HepG2 (cell line): Measurements from ENCODE around the gene PLB1. TPM values are rescaled to one million over a fixed set of nuclear protein-coding genes. Genes with fewer than 3 reads are reported as not detected.

Experiments used
- ATAC-seq: fragments of 200-7000 bp; cut with Tn5 transposase; 3 replicates; pipeline ENCODE4 v1.9.1; 2020; ENCODE audit warnings: mild to moderate bottlenecking, moderate library complexity
- BruUV-seq: library from RNA; stranded (reverse); fragments of 400-500 nt; replicated peaks from 2 replicates; lab custom pipeline; 2021; lab: Mats Ljungman, UMichigan
- CTCF ChIA-PET: fragments of 300-600 bp; formaldehyde crosslinking; extraction: SDS; loops from one replicate; lab custom pipeline; 2021; ENCODE audit warnings: low total read pairs, inconsistent platforms, low intra/inter-chr PET ratio; lab: Yijun Ruan, JAX
- POLR2A ChIA-PET: fragments of 350-600 bp; sonication (Branson Sonifier 250); formaldehyde crosslinking; loops from one replicate; lab custom pipeline; 2020; ENCODE audit warnings: antibody characterized with exemption, inconsistent platforms; lab: Yijun Ruan, JAX
- DNase-seq: peaks from one replicate; pipeline ENCODE4 v3.0.0-alpha.2; 2015; ENCODE audit warnings: low spot score
- FAIRE-seq: peaks from 3 replicates; lab custom pipeline; 2011; peaks lifted over from hg19 to GRCh38; lab: Jason Lieb, UNC
- H2AFZ ChIP-seq: one replicate; pipeline ENCODE4 v1.6.1; 2011; ENCODE audit warnings: low read length, inconsistent platforms
- H3K27ac ChIP-seq: fragments of 300-600 bp; 3 replicates; pipeline ENCODE4 v1.8.0; 2011; ENCODE audit warnings: mixed run types, mild to moderate bottlenecking, mixed read lengths, low read length, inconsistent platforms; ENCODE audit not compliant: insufficient read depth; ENCODE audit errors: extremely low read length
- H3K27me3 ChIP-seq, 2 experiments: fragments of 200-600 bp in 1 of 2; 2 replicates in 1 of 2; 3 replicates in 1 of 2; pipeline versions ENCODE4 v1.6.0 to v1.8.0; 2011; ENCODE audit warnings: low read length in 2 of 2, mild to moderate bottlenecking in 2 of 2, moderate library complexity in 2 of 2, inconsistent platforms in 1 of 2; ENCODE audit not compliant: insufficient read depth in 2 of 2, control insufficient read depth in 1 of 2
- H3K36me3 ChIP-seq, 2 experiments: fragments of 200-600 bp in 1 of 2; replicated peaks in 1 of 2; 2 replicates in 1 of 2; 3 replicates in 1 of 2; pipeline versions ENCODE4 v1.5.1 to v1.8.0; 2011; ENCODE audit warnings: low read length in 2 of 2, inconsistent platforms in 1 of 2; ENCODE audit not compliant: insufficient read depth in 2 of 2, control insufficient read depth in 1 of 2
- H3K4me1 ChIP-seq: 2 replicates; pipeline ENCODE4 v1.5.1; 2012; ENCODE audit warnings: low read length, inconsistent platforms; ENCODE audit not compliant: insufficient read depth
- H3K4me2 ChIP-seq: 2 replicates; pipeline ENCODE4 v1.6.0; 2011; ENCODE audit warnings: low read depth, low read length, inconsistent platforms
- H3K4me3 ChIP-seq, 3 experiments: fragments of 200-600 bp in 1 of 3; sonication (generic), shearing (Covaris generic) in 1 of 3; replicated peaks in 1 of 3; 2 replicates each; pipeline ENCODE4 v1.5.1; 2011 to 2016; ENCODE audit warnings: low read length in 3 of 3, inconsistent platforms in 2 of 3, low read depth in 2 of 3, mild to moderate bottlenecking in 2 of 3, control low read depth in 1 of 3, mixed read lengths in 1 of 3; ENCODE audit not compliant: insufficient read depth in 1 of 3
- H3K79me2 ChIP-seq: one replicate; pipeline ENCODE4 v1.6.1; 2011; ENCODE audit warnings: low read length, inconsistent platforms; ENCODE audit not compliant: insufficient read depth
- H3K9ac ChIP-seq: 2 replicates; pipeline ENCODE4 v1.6.0; 2011; ENCODE audit warnings: mild to moderate bottlenecking, low read depth, low read length, inconsistent platforms; ENCODE audit not compliant: insufficient read depth
- H3K9me3 ChIP-seq: 2 replicates; pipeline ENCODE4 v1.5.1; 2012; ENCODE audit warnings: mild to moderate bottlenecking, low read length
- H4K20me1 ChIP-seq: 2 replicates; pipeline ENCODE4 v1.6.0; 2011; ENCODE audit warnings: inconsistent platforms, mild to moderate bottlenecking, low read length, moderate library complexity; ENCODE audit not compliant: insufficient read depth
- DPF2 ChIP-seq: sonication (generic); formaldehyde crosslinking; IDR thresholded peaks from 2 replicates; pipeline ENCODE4 v1.4.0; 2020; ENCODE audit warnings: mild to moderate bottlenecking, low read depth, missing genetic modification reagents, borderline replicate concordance
- E2F1 ChIP-seq: sonication (generic); formaldehyde crosslinking; IDR thresholded peaks from 2 replicates; pipeline ENCODE4 v1.5.0; 2020; ENCODE audit warnings: missing genetic modification reagents
- NFYC ChIP-seq: IDR thresholded peaks from 2 replicates; pipeline ENCODE4 v1.6.1; 2016; ENCODE audit warnings: missing genetic modification reagents, missing compliant biosample characterization
- WGBS: methylation state at CpG from one replicate; pipeline ENCODE4 v1.1.6; 2017; ENCODE audit warnings: low lambda C conversion rate; 5-methylcytosine and 5-hydroxymethylcytosine counted together
- in situ Hi-C: cut with HindIII; loops from 2 replicates; pipeline ENCODE4 v1.10.0; 2017; ENCODE audit warnings: low pct_unique_long_range_greater_than_20kb; ENCODE audit not compliant: extremely low pct_ligation_motif_present
- intact Hi-C: fragments of 100-400 bp; cut with micrococcal nuclease; formaldehyde crosslinking; loops from one replicate; pipeline ENCODE4 v1.10.0; 2022; ENCODE audit not compliant: unreplicated experiment
- polyA plus RNA-seq, 8 experiments: library from polyadenylated mRNA; depleted of rRNA in 3 of 8; stranded (reverse) in 7 of 8; unstranded in 1 of 8; fragments of >200 nt; fragmentation: Illumina TruSeq in 4 of 8; extraction: Trizol in 4 of 8; gene quantifications; 2 replicates each; pipeline versions ENCODE4 v1.2.1 to v1.2.3, GENCODE V29; 2011 to 2016; ENCODE audit warnings: low read depth in 4 of 8, missing spikeins in 1 of 8, mixed read lengths in 1 of 8; ENCODE audit not compliant: insufficient read depth in 1 of 8
- total RNA-seq, 5 experiments: library from RNA; depleted of rRNA; stranded (reverse); fragments of >200 nt; fragmentation: Illumina TruSeq; extraction: Trizol; gene quantifications; 2 replicates each; pipeline ENCODE4 v1.2.3, GENCODE V29; 2016; ENCODE audit warnings: low read depth in 1 of 5
- TF ChIP-seq, protein P1 (sequence below): sonication (generic); formaldehyde crosslinking; IDR thresholded peaks from 2 replicates; pipeline ENCODE4 v1.5.1; 2020; ENCODE audit warnings: mild to moderate bottlenecking, missing genetic modification reagents, borderline replicate concordance
- TF ChIP-seq, protein P2 (sequence below): sonication (generic); formaldehyde crosslinking; IDR thresholded peaks from 2 replicates; pipeline ENCODE4 v1.8.0; 2022; ENCODE audit warnings: mild to moderate bottlenecking, missing genetic modification reagents, moderate library complexity

Gene PLB1
- total and polyA plus RNA-seq, 2 of the 13 experiments (the other 11 are each of a cell fraction or from before 2014, with no cell fraction given): 0.20 to 1.8 TPM

DNA sequence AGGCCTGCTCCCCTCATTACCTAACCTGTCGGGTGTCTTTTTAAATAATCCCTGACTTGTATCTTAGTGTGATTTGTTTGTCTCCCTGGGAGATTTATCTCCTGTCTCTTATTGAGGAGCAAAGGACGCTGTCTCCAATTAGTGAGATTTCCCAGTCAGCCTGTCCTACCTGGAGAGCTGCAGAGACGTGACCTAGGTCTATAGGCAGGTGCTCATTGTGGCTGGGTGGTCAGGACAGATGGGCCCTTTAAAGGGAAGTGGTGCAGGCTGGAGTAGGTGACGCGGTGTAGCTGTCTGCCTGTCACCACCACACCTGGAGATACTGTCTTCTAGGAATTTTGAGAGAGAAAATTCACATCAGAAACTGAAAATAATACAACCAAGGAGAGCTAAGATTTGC lies 28.0 kb downstream of the PLB1 start (continued):
- TF ChIP-seq, protein P1, sequence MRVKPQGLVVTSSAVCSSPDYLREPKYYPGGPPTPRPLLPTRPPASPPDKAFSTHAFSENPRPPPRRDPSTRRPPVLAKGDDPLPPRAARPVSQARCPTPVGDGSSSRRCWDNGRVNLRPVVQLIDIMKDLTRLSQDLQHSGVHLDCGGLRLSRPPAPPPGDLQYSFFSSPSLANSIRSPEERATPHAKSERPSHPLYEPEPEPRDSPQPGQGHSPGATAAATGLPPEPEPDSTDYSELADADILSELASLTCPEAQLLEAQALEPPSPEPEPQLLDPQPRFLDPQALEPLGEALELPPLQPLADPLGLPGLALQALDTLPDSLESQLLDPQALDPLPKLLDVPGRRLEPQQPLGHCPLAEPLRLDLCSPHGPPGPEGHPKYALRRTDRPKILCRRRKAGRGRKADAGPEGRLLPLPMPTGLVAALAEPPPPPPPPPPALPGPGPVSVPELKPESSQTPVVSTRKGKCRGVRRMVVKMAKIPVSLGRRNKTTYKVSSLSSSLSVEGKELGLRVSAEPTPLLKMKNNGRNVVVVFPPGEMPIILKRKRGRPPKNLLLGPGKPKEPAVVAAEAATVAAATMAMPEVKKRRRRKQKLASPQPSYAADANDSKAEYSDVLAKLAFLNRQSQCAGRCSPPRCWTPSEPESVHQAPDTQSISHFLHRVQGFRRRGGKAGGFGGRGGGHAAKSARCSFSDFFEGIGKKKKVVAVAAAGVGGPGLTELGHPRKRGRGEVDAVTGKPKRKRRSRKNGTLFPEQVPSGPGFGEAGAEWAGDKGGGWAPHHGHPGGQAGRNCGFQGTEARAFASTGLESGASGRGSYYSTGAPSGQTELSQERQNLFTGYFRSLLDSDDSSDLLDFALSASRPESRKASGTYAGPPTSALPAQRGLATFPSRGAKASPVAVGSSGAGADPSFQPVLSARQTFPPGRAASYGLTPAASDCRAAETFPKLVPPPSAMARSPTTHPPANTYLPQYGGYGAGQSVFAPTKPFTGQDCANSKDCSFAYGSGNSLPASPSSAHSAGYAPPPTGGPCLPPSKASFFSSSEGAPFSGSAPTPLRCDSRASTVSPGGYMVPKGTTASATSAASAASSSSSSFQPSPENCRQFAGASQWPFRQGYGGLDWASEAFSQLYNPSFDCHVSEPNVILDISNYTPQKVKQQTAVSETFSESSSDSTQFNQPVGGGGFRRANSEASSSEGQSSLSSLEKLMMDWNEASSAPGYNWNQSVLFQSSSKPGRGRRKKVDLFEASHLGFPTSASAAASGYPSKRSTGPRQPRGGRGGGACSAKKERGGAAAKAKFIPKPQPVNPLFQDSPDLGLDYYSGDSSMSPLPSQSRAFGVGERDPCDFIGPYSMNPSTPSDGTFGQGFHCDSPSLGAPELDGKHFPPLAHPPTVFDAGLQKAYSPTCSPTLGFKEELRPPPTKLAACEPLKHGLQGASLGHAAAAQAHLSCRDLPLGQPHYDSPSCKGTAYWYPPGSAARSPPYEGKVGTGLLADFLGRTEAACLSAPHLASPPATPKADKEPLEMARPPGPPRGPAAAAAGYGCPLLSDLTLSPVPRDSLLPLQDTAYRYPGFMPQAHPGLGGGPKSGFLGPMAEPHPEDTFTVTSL (CRISPR knock-in tag): no peak

GRCh38 chr2:28525481-28525880 lies 29.6 kb downstream of the PLB1 start:
- intact Hi-C loops (no loop called here), in situ Hi-C loops (no loop called here)
- no peak for FAIRE-seq
- H2AFZ ChIP-seq: no peak overlapping the region
- ChIA-PET CTCF (no interaction called here), POLR2A (no interaction called here)
- no peak for ATAC-seq
- no peaks in the 10 kb centered on the region for H3K4me1 ChIP-seq
- H4K20me1 ChIP-seq: no peaks in the 10 kb centered on the region
- no peaks in the 10 kb centered on the region for H3K9me3 ChIP-seq
- DNase-seq: no peak
- TF ChIP-seq E2F1 (CRISPR knock-in tag) (no peak), NFYC (CRISPR knock-in tag) (no peak), DPF2 (CRISPR knock-in tag) (no peak)
- TF ChIP-seq, protein P2, sequence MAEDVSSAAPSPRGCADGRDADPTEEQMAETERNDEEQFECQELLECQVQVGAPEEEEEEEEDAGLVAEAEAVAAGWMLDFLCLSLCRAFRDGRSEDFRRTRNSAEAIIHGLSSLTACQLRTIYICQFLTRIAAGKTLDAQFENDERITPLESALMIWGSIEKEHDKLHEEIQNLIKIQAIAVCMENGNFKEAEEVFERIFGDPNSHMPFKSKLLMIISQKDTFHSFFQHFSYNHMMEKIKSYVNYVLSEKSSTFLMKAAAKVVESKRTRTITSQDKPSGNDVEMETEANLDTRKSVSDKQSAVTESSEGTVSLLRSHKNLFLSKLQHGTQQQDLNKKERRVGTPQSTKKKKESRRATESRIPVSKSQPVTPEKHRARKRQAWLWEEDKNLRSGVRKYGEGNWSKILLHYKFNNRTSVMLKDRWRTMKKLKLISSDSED (CRISPR knock-in tag): no peak
- H3K27ac ChIP-seq: no peak overlapping the region
- no peak overlapping the region for H3K4me3 ChIP-seq
- no TSS peak for BruUV-seq
- H3K36me3 ChIP-seq: no peaks in the 10 kb centered on the region
- peaks cover 6 to 60% of the 10 kb centered on the region in 2 experiments; a peak in 4 of 5 replicates for H3K27me3 ChIP-seq
- no peaks in the 10 kb centered on the region for H3K79me2 ChIP-seq
- no peak overlapping the region for H3K9ac ChIP-seq
- 57% methylated on average over 2 of the region's 2 CpGs for WGBS
- H3K4me2 ChIP-seq: no peak overlapping the region
